Measurements from ENCODE around the gene KICS2.

- TF ChIP-seq POLR2AphosphoS5 (IDR thresholded peaks at IDR 0.05) (no peak), CTCF (IDR thresholded peaks at IDR 0.05) (no peak), POLR2A (IDR thresholded peaks at IDR 0.05) (no peak)
Measured at GRCh38 chr12:64253356-64253755, 31.3 kb upstream of the KICS2 start.
